Lower lobe of right lung (tissue), 2 donors: ENCODE results near the gene GSK3B. TPM values are rescaled to one million over a fixed set of nuclear protein-coding genes. Genes with fewer than 3 reads are reported as not detected.
A peak's percentile ranks its signal among the peaks of the same experiment; 100 is the strongest.

ENCODE experiments used
- ATAC-seq, 2 donors: fragments of 200-7000 bp; cut with Tn5 transposase; one replicate each; pipeline ENCODE4 v1.9.1; 2020 to 2022; ENCODE audit warnings: mild to moderate bottlenecking in 2 of 2, moderate library complexity in 2 of 2
- DNase-seq: peaks from one replicate; pipeline ENCODE4 v3.0.0-alpha.2; 2020
- H3K27ac ChIP-seq: fragments of 200-600 bp; one replicate; pipeline ENCODE4 v1.8.0; 2022
- H3K27me3 ChIP-seq: fragments of 200-600 bp; one replicate; pipeline ENCODE4 v1.8.0; 2022; ENCODE audit warnings: low read depth
- H3K36me3 ChIP-seq: fragments of 200-600 bp; one replicate; pipeline ENCODE4 v1.8.0; 2022; ENCODE audit warnings: mild to moderate bottlenecking
- H3K4me1 ChIP-seq: fragments of 200-600 bp; one replicate; pipeline ENCODE4 v1.8.0; 2022
- H3K4me3 ChIP-seq: fragments of 200-600 bp; one replicate; pipeline ENCODE4 v1.8.0; 2022; ENCODE audit warnings: mild to moderate bottlenecking
- H3K9me3 ChIP-seq: fragments of 200-600 bp; one replicate; pipeline ENCODE4 v1.8.0; 2022
- intact Hi-C: fragments of 100-400 bp; cut with DNase I; formaldehyde crosslinking; loops from one replicate; pipeline ENCODE4 v1.11.0; 2022
- total RNA-seq: library from RNA; stranded (reverse); fragmentation: NEBNext Ultra II Directional; extraction: Animal tissue kit (Norgen Biotek cat#: 25700); gene quantifications from one replicate; pipeline ENCODE4 v1.2.1, GENCODE V29; 2021
- TF ChIP-seq, protein P1 (sequence below): fragments of 200-600 bp; IDR thresholded peaks from one replicate; pipeline ENCODE4 v1.8.0; 2022; ENCODE audit warnings: antibody characterized with exemption, mild to moderate bottlenecking
- donor health status: DM: no; HTN: yes; CAD: no; lungs with severe emphysema.

Gene GSK3B
- total RNA-seq, 1 donor from 2014 or later = 48.4 TPM

DNA sequence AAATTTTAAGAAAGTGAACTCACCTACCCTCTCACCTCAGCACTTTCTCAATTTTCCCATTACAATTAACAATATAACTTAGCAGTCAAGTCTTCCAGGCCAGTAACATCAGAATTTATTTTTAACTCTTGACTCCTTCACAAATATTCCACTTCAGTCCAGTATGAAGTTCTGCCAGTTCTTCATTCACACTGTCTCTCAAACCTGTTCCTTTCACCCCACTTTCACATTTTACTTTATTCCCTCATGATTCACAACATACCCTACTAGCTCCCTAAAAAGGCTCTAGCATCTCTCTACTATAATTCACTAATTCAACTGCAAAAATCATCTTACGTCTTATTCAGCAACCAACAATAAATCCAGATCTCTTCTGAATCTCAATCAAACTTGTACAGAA lies 3.8 kb downstream of the GSK3B start:
- Histone ChIP-seq H3K36me3 (no peaks in the 10 kb centered on the region), H3K4me3 (peak overlapping the region; percentile 80), H3K9me3 (no peaks in the 10 kb centered on the region), H3K4me1 (peaks cover 30% of the 10 kb centered on the region), H3K27ac (no peak overlapping the region), H3K27me3 (no peaks in the 10 kb centered on the region)
- ATAC-seq = no peak
- TF ChIP-seq, protein P1, sequence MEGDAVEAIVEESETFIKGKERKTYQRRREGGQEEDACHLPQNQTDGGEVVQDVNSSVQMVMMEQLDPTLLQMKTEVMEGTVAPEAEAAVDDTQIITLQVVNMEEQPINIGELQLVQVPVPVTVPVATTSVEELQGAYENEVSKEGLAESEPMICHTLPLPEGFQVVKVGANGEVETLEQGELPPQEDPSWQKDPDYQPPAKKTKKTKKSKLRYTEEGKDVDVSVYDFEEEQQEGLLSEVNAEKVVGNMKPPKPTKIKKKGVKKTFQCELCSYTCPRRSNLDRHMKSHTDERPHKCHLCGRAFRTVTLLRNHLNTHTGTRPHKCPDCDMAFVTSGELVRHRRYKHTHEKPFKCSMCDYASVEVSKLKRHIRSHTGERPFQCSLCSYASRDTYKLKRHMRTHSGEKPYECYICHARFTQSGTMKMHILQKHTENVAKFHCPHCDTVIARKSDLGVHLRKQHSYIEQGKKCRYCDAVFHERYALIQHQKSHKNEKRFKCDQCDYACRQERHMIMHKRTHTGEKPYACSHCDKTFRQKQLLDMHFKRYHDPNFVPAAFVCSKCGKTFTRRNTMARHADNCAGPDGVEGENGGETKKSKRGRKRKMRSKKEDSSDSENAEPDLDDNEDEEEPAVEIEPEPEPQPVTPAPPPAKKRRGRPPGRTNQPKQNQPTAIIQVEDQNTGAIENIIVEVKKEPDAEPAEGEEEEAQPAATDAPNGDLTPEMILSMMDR = no peak
- intact Hi-C loops = loop anchor here (10.0 kb wide), 1 partner anchor 186 kb away; no protein-coding TSS in a partner anchor
- DNase-seq = no peak

DNA sequence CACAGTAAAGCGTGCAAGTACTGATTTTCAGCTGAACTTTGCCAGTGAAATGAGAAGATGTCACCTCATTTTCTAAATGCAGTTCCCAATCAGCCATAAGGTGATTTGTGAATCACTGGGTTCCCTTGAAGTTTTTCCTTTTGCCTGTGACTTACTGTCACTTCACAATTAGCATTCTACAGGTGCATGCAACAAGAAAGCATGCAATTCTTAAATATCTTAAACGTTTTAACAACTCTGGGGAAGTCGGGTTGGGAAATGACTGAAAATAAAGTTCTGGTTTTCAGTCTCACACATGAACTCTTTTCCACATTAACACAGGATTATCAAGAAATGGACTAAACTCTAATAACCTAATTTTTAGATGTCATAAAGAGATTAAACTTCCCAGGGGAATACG lies 5.2 kb downstream of the GSK3B start:
- Histone ChIP-seq H3K36me3 (no peaks in the 10 kb centered on the region), H3K9me3 (no peaks in the 10 kb centered on the region), H3K27me3 (no peaks in the 10 kb centered on the region), H3K4me1 (peaks cover 30% of the 10 kb centered on the region), H3K4me3 (no peak overlapping the region), H3K27ac (no peak overlapping the region)
- DNase-seq (no peak), ATAC-seq (no peak)
- TF ChIP-seq, protein P1 = no peak
- intact Hi-C loops = no loop called here

DNA sequence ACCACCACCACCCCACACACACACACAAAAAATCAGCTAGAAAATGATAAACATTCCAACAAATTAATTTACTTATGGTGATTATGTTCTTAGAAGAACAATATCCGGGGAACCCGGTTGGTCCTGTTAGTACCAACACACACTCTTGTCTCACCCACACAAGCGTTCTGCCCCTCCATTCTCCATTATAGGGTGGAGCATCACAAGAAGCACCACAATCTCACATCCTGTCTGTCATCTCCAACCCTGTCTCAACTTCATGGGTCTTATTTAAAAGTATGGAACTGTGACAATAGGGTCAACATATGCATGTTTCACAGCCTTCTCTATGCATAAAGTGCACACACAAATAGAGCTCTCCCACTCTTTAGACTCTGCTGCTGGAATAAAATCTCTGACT lies 5.6 kb downstream of the GSK3B start:
- no peaks in the 10 kb centered on the region for H3K27me3 ChIP-seq
- no peak overlapping the region for H3K4me3 ChIP-seq
- intact Hi-C loops = no loop called here
- H3K27ac ChIP-seq = no peak overlapping the region
- H3K4me1 ChIP-seq = peaks cover 32% of the 10 kb centered on the region
- ATAC-seq (no peak), DNase-seq (no peak)
- no peaks in the 10 kb centered on the region for H3K9me3 ChIP-seq
- no peaks in the 10 kb centered on the region for H3K36me3 ChIP-seq
- TF ChIP-seq, protein P1 = no peak

DNA sequence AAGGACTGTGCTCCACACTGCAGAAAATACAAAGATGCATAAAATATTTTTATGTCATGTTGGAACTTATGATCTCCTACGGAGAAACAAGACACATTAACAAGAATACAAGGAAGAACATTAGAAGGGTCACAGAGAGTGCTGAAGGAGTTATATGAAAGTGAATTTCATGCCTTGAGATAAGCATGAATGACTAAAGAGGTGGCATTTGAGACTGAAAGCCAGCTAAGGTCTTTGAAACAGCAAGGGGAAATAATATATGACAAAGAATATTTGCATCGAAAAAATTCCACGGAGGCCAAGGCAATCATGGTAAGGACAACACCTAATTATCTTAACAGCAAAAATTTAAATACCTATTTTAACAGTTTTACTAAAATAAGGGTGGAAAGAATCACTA lies 12.5 kb downstream of the GSK3B start:
- TF ChIP-seq, protein P1 = no peak
- H3K4me1 ChIP-seq = peaks cover 37% of the 10 kb centered on the region
- DNase-seq (no peak), ATAC-seq (no peak)
- H3K4me3 ChIP-seq = no peak overlapping the region
- no peaks in the 10 kb centered on the region for H3K9me3 ChIP-seq
- no peak overlapping the region for H3K27ac ChIP-seq
- no peaks in the 10 kb centered on the region for H3K27me3 ChIP-seq
- H3K36me3 ChIP-seq = no peaks in the 10 kb centered on the region
- intact Hi-C loops = no loop called here

DNA sequence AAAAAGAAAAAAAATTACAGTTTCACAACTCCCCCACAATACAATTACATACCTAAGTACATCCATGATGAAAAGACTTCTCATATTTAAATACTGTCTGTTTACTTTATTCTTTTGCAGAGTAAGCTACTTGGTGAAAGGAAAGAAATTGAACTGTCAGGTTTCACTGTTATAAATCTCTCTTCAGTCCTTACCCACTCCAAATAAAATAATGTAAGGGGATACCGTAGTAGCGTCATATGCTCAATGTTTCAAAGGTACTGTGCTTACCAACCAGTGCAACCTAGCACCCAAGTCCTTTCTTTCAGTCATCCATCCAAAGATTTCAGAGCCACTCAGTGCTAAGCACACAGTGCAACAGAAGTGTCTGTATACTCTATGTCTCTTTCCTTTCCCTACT lies 13.4 kb downstream of the GSK3B start:
- no peaks in the 10 kb centered on the region for H3K36me3 ChIP-seq
- intact Hi-C loops = no loop called here
- no peak overlapping the region for H3K4me3 ChIP-seq
- ATAC-seq (no peak), DNase-seq (no peak)
- H3K4me1 ChIP-seq = peaks cover 37% of the 10 kb centered on the region
- H3K27ac ChIP-seq = no peak overlapping the region
- TF ChIP-seq, protein P1 = no peak
- no peaks in the 10 kb centered on the region for H3K9me3 ChIP-seq
- no peaks in the 10 kb centered on the region for H3K27me3 ChIP-seq

DNA sequence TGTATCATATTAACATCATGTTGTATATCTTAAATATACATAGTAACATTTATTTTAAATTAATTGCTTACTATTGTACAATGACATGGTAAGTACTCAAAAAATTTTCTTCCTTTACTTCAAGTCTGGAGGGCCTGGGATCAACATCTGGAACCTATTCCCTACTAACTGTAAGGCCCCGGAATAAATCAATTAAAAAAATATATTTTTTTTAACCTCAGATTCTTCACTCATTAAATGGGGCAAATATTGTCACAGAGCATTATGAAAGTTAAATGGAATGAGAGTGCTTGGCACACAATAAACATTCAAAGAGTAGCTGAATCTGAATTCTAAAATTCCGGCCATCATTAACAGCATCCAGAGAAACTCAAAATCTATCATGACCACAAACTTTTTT lies 16.5 kb downstream of the GSK3B start:
- Histone ChIP-seq H3K4me1 (peaks cover 34% of the 10 kb centered on the region), H3K27me3 (no peaks in the 10 kb centered on the region), H3K27ac (no peak overlapping the region), H3K9me3 (no peaks in the 10 kb centered on the region), H3K4me3 (no peak overlapping the region), H3K36me3 (no peaks in the 10 kb centered on the region)
- DNase-seq (no peak), ATAC-seq (no peak)
- intact Hi-C loops = no loop called here
- TF ChIP-seq, protein P1 = no peak
